Muscle of leg (tissue), 11 donors: ENCODE data around the gene SH2D6. TPM values are rescaled to one million over a fixed set of nuclear protein-coding genes. Genes with fewer than 3 reads are reported as not detected.
"Not testable (repeated sequence)": the region's sequence is repeated elsewhere in the genome, so short reads cannot be mapped to it uniquely, and the experiment has no call there.

Experiments
- DNase-seq: peaks from one replicate; pipeline ENCODE4 v3.0.0; 2013
- H3K27ac ChIP-seq: one replicate; pipeline ENCODE4 v1.5.1; 2013; ENCODE audit warnings: mild to moderate bottlenecking, low read length, control low read depth
- H3K27me3 ChIP-seq: one replicate; pipeline ENCODE4 v1.6.1; 2013; ENCODE audit warnings: low read length; ENCODE audit not compliant: control insufficient read depth, insufficient read depth
- H3K36me3 ChIP-seq: one replicate; pipeline ENCODE4 v1.6.1; 2013; ENCODE audit warnings: low read length; ENCODE audit not compliant: control insufficient read depth, insufficient read depth
- H3K4me1 ChIP-seq: one replicate; pipeline ENCODE4 v1.6.1; 2013; ENCODE audit warnings: low read length; ENCODE audit not compliant: control insufficient read depth, insufficient read depth
- H3K4me3 ChIP-seq: one replicate; pipeline ENCODE4 v1.5.1; 2013; ENCODE audit warnings: low read length, control low read depth
- H3K9me3 ChIP-seq: replicated peaks from 2 replicates; pipeline ENCODE4 v1.6.1; 2013; ENCODE audit warnings: low read depth, low read length; ENCODE audit not compliant: control insufficient read depth
- WGBS: methylation state at CpG from one replicate; pipeline ENCODE4 v1.1.5; 2013; ENCODE audit warnings: missing lambda C conversion rate; ENCODE audit not compliant: insufficient coverage; 5-methylcytosine and 5-hydroxymethylcytosine counted together
- polyA plus RNA-seq, 8 donors: library from polyadenylated mRNA; unstranded; fragments of 120-200 nt; gene quantifications; one replicate each; pipeline versions ENCODE4 v1.2.1 to v1.2.3, GENCODE V29; 2013; ENCODE audit warnings: inconsistent platforms in 1 of 8, low replicate concordance in 1 of 8; ENCODE audit not compliant: insufficient read length in 8 of 8, insufficient read depth in 1 of 8
- total RNA-seq: library from RNA; stranded (reverse); fragments of 120-200 nt; gene quantifications from one replicate; pipeline ENCODE4 v1.2.4, GENCODE V29; 2013

The SH2D6 gene
- total and polyA plus RNA-seq, 9 donors = 0.13 to 1.4 (median 0.63) TPM

- H3K27ac ChIP-seq = no peak overlapping the region
Observed at GRCh38 chr2:85468096-85468703, 49.7 kb downstream of the SH2D6 start.

GRCh38 chr2:85468704-85469349, 50.3 kb downstream of the SH2D6 start:
- Histone ChIP-seq H3K36me3 (no peaks in the 10 kb centered on the region), H3K4me1 (peaks cover 8% of the 10 kb centered on the region), H3K27me3 (no peaks in the 10 kb centered on the region), H3K27ac (no peak overlapping the region), H3K9me3 (no peaks in the 10 kb centered on the region), H3K4me3 (no peak overlapping the region)
- DNase-seq = peak; percentile 61
- WGBS = 70% methylated on average over 6 of the region's 12 CpGs

More at GRCh38 chr2:85468096-85468703, 49.7 kb downstream of the SH2D6 start:
- no peak for DNase-seq
- no CpG with 5 or more reads among the region's 8 CpGs for WGBS
- Histone ChIP-seq H3K4me1 (peaks cover 8% of the 10 kb centered on the region), H3K4me3 (no peak overlapping the region), H3K36me3 (no peaks in the 10 kb centered on the region), H3K9me3 (no peaks in the 10 kb centered on the region), H3K27me3 (no peaks in the 10 kb centered on the region)

- H3K9me3 ChIP-seq = no peaks in the 10 kb centered on the region
- H3K36me3 ChIP-seq = no peaks in the 10 kb centered on the region
- peaks cover 8% of the 10 kb centered on the region for H3K4me1 ChIP-seq
- H3K27ac ChIP-seq = no peak overlapping the region
- 56% methylated on average over 5 of the region's 11 CpGs for WGBS
- peak; percentile 41 for DNase-seq
- H3K4me3 ChIP-seq = no peak overlapping the region
- no peaks in the 10 kb centered on the region for H3K27me3 ChIP-seq
Observed at GRCh38 chr2:85470850-85471800, 52.6 kb downstream of the SH2D6 start.

- WGBS = no CpG with 5 or more reads among the region's 4 CpGs
- Histone ChIP-seq H3K27ac (no peak overlapping the region), H3K36me3 (no peaks in the 10 kb centered on the region), H3K4me1 (peaks cover 8% of the 10 kb centered on the region), H3K4me3 (no peak overlapping the region), H3K9me3 (no peaks in the 10 kb centered on the region), H3K27me3 (no peaks in the 10 kb centered on the region)
- DNase-seq = no peak
Observed at GRCh38 chr2:85472261-85472660, 53.7 kb downstream of the SH2D6 start.

DNA sequence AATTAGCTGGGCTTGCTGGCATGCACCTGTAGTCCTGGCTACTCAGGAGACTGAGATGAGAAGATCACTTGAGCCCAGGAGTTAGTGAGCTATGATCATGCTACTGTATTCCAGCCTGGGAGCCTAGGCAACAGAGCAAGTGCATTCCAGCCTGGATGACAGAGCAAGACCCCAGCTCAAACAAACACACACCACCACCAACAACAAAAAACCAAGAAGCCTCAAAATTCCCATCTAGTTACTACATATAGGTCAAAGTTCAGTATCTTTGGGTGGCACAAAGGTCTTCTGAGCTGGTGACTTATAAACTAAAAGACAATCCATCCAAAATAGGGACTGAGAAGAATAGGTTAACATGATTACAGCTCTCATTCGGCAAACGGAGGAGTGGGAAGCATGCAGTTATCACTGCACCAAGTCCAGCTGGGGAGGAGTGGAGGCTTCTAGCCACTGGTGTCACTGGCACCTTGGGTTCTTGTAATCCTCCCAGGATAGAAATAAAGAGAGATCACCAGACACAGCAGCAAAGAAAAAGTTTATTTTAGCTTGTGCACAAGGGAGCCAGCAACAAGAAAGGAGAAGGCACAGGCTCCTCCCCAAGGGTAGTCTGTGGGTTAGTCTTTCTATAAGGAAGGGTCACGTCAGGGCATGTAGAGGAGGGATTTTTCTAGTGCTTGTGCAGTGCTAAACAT, 57.4 kb downstream of the SH2D6 start:
- no peaks in the 10 kb centered on the region for H3K9me3 ChIP-seq
- no peak overlapping the region for H3K27ac ChIP-seq
- no peak for DNase-seq
- H3K36me3 ChIP-seq = no peaks in the 10 kb centered on the region
- peaks cover 4% of the 10 kb centered on the region for H3K4me1 ChIP-seq
- no peak overlapping the region for H3K4me3 ChIP-seq
- no peaks in the 10 kb centered on the region for H3K27me3 ChIP-seq
- WGBS = 34% methylated on average over 2 of the region's 3 CpGs

GRCh38 chr2:85476624-85477023, 58.1 kb downstream of the SH2D6 start:
- Histone ChIP-seq H3K4me1 (no peaks in the 10 kb centered on the region), H3K36me3 (no peaks in the 10 kb centered on the region), H3K9me3 (no peaks in the 10 kb centered on the region), H3K4me3 (no peak overlapping the region), H3K27ac (no peak overlapping the region), H3K27me3 (no peaks in the 10 kb centered on the region)
- 88% methylated on average over 1 of the region's 1 CpG for WGBS
- DNase-seq = no peak

DNA sequence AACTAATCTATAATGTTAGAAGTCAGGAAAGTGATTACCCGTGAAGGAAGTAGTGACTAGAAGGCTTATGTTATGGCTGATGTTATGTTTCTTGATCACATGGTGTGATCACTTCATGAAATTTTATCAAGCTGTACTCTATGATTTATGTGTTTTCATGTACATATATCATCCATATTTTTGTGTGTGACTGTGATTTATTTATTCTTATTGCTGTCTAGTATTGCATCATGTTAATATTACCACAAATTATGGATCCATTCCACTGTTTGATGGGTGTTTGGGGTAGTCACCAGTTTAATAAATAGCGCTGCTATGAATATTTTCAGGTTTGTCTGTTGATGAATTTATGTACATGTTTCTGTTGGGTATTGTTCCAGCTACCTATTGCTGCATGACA, 59.4 kb downstream of the SH2D6 start:
- Histone ChIP-seq H3K36me3 (no peaks in the 10 kb centered on the region), H3K9me3 (no peaks in the 10 kb centered on the region), H3K4me3 (no peak overlapping the region), H3K27me3 (no peaks in the 10 kb centered on the region), H3K27ac (no peak overlapping the region), H3K4me1 (no peaks in the 10 kb centered on the region)
- DNase-seq = no peak
- no CpG with 5 or more reads among the region's 2 CpGs for WGBS

- 100% methylated on average over 4 of the region's 13 CpGs for WGBS
- H3K4me3 ChIP-seq = no peak overlapping the region
Observed at GRCh38 chr2:85481818-85482777, 63.6 kb downstream of the SH2D6 start.

GRCh38 chr2:85484615-85485014, 66.1 kb downstream of the SH2D6 start:
- H3K27me3 ChIP-seq, H3K4me3 ChIP-seq, DNase-seq, H3K9me3 ChIP-seq, H3K4me1 ChIP-seq, H3K36me3 ChIP-seq, H3K27ac ChIP-seq: not testable (repeated sequence)
- WGBS = no CpG with 5 or more reads among the region's 2 CpGs

More at GRCh38 chr2:85481818-85482777, 63.6 kb downstream of the SH2D6 start:
- Histone ChIP-seq H3K4me1 (no peaks in the 10 kb centered on the region), H3K36me3 (no peaks in the 10 kb centered on the region), H3K9me3 (no peaks in the 10 kb centered on the region), H3K27me3 (no peaks in the 10 kb centered on the region), H3K27ac (no peak overlapping the region)
- DNase-seq = no peak
